HG03025 (cell line): ENCODE measurements around the gene NIPAL1.
A peak's percentile ranks its signal among the peaks of the same experiment; 100 is the strongest.
"Not testable (repeated sequence)": the region's sequence is repeated elsewhere in the genome, so short reads cannot be mapped to it uniquely, and the experiment has no call there.

Experiments
- ATAC-seq: cut with Tn5 transposase; IDR thresholded peaks from one replicate; pipeline ENCODE4 v1.9.1; 2021; ENCODE audit warnings: mild to moderate bottlenecking, moderate library complexity; ENCODE audit not compliant: unreplicated experiment, low FRiP score

NIPAL1 gene

DNA sequence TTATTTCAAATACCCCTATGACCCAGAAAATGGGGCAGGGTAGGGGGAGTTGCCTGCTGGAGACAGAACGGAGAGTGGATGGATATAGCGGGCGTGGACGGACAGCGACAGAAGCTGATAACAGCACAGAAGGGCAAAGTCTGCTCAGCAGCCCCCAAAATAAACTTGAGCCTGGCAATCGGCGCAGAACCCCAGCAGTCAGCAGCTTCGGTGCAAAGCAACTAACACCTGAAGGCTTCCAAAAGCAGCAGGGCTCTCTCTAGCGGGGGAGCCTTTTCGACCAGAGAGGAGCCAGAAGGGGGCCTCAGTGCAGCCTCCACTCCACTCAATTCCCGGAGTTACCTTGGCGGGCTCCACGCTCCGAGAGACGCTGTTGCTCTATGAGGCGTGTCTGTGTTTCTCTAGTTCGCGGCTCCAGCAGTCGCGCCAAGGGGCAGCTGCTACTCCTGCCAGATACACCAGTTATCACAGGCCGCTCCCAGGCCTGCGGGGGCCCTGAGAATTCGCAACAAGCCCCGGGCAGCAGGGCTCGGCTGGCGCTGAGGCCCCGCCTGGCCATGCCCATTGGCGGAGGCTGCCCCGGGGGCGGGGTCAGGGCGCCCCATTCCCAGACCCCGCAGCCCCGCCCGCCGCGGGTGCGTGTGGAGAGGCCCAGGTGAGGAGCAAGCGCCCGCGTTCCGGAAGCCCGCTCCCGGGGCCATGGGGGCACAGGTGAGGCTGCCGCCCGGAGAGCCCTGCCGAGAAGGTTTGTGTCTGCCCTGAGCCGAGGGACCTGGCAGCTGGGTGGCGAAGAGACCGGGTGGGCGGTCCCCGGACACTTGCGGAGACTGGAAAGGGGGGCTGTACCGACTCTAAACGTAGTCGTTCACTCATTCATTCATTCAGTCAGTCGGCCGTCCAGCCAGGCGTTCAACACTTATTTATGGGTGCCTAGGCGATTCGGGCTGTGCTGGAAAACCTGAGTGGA, at the start of gene NIPAL1, which contains the start of gene CNGA1:
Gene NIPAL1 (plus strand): TSS at position 632 of the 967 bp plus-strand sequence. CDS start 68 bp downstream, at position 700.
Gene CNGA1 (minus strand): TSS at position 541 of the 967 bp plus-strand sequence. CDS start 63,992 bp downstream, outside the sequence.
- ATAC-seq: peak; percentile 90

DNA sequence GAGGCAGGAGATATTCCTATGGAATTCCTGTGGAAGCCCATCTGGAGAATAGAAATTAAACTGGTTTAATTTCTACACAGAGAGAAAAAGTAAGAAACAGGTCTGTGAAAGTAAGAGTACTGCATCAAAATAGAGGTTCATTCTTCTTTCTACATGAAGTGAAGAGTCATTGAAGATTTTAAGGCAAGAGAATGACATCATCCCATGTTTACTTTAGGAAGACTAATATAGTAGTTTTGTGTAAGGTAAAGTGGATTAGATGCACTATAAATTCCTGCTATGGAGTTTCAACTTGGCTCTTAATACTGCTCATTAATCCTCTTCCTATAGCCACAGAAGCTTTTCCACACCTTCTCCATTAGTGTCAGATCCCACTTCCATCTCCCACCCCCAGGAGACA, 47.7 kb upstream of the NIPAL1 start:
- no peak for ATAC-seq

DNA sequence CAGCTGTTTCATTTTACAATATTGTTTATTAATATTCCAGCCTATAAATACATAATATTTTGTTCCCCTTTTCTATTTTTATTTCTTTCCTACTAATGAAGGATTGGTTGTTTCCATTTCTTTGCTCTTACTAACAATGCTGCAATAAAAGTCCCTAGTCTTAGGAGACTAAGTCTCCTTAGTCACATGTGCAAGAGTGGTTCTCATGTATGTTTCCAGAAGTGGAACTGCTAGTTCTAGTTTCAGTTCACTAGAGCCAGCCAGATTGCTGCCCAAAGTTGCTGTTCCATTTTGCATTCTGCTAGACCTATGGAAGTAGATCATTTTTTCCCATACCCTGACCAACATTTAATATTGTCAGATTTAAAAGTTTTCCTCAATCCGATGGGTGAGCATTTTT, 44.4 kb upstream of the NIPAL1 start:
- ATAC-seq: peak; percentile 97

DNA sequence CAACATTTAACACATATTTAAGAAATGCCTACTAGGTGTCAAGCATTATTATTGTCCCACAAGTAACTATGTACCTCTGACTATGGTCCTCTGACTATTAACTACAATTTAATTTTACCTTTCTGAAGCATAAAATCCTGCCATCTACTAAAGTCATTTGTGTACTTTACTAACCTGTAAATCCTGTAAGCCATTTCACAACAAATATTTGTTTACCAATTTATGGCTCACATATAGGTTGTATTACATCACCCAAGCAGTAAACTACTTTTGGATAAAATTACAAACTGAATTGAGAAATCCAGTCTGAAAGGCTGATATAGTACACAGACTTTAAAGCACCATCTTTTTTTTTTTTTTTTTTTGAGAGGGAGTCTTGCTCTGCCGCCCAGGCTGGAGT, 43.9 kb upstream of the NIPAL1 start:
- ATAC-seq: no peak

DNA sequence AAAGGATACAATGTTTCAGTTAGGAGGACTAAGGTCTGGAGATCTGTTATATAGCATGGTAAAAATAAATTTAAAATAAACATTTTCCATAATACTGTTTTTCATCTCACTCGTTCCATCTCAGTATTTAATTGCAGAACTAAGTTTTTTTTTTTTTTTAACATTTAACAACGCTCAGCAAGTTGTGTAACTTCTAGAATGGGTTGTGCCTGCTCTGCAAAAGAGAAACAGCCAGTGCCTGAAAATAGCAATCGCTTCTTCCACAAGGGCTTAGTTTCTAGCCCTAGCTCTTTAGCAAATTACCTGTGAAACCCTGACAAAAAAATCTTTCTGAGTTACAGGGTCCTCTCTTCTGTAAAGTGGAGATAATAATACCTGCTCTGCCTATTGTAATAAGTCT, 42.0 kb upstream of the NIPAL1 start:
- ATAC-seq: no peak

DNA sequence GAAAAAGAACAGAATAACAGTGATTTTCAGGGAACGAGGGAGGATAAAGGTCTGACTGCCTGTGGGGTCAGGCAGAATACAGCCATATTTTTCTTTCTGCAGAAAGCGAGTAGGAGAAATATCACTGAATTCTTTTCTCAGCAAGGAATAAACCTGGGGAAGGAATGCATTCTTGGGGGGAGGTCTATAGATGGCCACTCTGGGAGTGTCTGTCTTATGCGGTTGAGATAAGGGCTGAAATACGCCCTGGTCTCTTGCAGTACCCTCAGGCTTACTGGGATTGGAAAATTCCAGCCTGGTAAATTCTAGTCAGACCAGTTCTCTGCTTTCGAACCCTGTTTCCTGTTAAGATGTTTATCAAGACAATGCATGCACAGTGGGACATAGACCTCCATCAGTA, 26.4 kb upstream of the NIPAL1 start:
- ATAC-seq: no peak

DNA sequence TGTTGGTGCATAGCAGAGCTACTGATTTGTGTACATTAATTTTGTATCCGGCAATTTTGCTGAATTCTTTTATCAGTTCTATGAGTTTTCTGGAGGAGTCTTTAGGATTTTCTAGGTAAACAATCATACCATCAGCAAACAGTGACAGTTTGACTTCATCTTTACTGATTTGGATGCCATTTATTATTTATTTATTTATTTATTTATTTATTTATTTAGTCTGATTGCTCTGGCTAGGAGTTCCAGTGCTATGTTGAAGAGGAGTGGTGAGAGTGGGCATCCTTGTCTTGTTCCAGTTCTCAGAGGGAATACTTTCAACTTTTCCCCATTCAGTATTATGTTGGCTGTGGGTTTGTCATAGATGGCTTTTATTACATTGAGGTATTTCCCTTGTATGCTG, 24.1 kb upstream of the NIPAL1 start:
- not testable (repeated sequence) for ATAC-seq

DNA sequence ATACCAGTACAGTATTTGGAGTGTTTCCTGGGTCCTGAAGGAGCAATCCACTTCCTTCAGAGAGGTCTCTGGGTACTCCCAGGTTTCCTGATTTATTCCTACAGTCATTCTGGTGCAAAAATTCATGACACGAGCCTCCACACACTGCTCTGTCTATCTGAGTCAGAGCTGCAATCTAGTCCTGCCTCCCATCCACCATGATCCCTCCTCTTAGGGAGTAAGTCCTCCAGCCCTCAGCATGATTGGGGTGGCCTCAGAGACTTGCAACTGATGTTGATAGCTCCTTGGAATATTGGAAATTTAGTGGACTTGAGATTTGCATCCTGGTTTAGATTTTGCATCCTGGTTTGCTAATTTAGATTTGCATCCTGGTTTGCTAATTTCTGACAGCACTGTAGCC, 20.6 kb upstream of the NIPAL1 start:
- ATAC-seq: no peak

DNA sequence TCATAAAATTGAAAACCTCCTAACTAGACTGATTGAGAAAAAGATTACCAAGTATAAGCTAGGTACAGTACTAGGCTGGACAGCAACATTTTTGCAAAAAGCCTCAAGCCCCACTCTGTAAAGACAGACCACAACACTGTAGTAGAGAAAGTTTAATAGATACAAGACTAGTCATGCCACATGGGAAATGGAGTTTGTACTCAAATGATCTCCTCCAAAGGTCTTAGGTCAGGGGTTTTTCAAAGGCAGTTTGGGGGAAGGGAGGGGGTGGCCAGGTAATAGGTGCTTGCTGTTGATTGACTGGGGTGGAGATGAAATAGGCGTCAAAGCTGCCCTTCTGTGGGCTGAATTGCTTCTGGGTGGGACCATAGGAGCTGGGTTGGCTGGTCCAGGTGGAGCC, 14.3 kb upstream of the NIPAL1 start:
- no peak for ATAC-seq

DNA sequence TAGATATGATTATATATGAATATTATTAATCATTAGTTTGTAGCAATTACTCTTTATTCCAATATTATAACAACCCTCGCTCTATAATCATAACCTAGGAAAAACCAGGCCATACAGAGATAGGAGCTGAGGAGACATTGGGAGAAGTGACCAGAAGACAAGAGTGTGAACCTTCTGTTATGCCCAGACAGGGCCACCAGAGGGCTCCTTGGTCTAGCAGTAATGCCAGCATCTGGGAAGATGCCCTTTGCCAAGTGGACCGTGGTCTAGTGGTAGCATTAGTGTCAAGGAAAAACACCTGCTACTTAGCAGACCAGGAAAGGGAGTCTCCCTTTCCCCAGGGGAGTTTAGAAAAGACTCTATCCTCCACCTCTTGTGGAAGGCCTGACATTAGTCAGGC, 13.0 kb upstream of the NIPAL1 start:
- not testable (repeated sequence) for ATAC-seq

DNA sequence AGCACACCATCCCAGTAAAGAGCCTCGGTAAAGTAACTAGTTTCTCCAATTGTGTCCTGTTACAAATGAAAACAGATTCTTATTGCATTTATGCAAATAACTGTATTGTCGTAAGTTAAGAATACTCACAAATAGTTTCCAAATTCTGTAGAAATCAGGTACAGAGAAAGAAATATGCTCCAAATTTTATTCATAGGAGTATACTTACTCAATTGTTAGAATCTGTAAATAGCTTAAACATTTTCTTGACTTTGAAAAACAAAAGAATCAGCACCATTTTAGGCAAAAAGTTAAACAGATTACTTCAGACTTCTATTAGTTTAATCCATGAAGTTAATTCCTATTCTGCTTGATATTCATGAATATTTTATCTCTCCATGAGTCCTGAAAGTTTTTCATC, 10.8 kb upstream of the NIPAL1 start:
- ATAC-seq: no peak

DNA sequence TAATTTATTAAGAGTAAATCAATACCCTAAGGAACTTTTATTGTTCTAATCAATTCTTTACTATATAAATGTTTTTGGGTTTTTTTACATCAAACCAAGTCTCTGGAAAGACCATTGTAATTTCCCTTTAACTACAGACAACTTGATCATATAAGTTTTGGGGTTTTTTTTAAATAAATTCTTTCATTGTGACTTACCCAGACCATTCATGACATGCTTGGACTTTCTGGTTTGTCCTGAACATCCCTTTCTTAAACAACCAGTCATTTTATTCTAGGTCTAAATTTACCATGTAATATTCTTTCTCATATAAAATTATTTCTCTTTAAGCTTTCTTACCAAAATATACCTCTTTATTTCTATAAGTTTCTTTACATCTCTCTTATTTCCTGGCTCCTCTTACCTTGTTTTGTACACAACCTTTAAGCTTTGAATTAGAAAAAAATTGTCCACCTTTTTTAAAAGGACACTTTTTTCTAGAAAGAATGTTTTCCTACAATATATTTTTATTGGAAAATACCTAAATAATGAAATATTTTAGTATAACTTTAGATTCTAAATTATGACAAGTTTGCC, 8.5 kb upstream of the NIPAL1 start:
- ATAC-seq: no peak

DNA sequence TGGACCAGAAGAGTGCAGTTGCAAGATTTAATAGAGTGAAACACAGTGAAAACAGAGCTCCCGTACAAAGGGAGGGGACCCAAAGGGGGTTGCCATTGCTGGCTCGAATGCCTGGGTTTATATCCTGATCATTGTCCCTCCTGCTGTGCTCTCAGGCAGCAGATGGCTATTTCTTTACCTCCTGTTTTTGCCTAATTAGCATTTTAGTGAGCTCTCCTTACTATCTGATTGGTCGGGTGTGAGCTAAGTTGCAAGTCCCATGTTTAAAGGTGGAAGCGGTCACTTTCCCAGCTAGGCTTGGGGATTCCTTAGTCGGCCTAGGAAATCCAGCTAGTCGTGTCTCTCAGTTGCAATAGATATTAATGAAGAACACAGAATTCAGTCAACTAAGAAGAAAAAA, 5.7 kb upstream of the NIPAL1 start:
- not testable (repeated sequence) for ATAC-seq

DNA sequence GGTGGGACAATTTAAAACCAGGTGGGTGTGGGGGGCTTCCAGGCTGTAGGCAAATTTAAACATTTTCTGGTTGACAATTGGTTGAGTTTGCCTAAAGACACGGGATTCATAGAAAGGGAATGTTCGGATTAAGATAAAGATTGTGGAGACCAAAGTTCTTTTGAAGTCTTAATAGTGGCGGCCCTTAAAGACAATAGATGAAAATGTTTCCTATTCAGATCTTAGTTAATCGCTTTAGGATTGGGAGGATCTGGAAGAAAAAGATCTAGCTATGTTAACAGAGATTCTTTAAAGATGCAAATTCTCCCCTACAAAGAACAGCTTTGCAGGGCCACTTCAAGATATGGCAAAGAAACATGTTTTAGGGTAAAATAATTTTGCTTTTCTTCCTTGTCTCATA, 4.8 kb upstream of the NIPAL1 start:
- ATAC-seq: no peak

DNA sequence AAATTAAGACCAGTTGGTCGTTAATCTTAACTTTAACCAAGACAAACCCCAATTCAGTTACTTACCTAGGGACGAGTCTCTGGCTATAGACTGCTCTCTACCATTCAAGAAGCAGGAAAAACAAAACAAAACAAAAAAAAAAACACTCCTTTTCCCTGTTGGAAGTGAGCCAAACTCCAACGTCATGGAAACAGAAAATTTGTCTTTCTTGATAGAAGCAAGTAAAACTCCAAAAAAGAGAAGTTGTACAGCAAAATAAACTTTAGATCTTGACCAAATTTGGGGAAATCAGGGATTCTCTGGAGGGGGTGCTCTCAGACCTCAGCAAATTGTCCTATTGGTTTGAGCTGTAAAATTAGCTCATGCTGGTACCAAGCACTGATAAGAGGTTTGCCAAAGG, 3.7 kb upstream of the NIPAL1 start:
- no peak for ATAC-seq

DNA sequence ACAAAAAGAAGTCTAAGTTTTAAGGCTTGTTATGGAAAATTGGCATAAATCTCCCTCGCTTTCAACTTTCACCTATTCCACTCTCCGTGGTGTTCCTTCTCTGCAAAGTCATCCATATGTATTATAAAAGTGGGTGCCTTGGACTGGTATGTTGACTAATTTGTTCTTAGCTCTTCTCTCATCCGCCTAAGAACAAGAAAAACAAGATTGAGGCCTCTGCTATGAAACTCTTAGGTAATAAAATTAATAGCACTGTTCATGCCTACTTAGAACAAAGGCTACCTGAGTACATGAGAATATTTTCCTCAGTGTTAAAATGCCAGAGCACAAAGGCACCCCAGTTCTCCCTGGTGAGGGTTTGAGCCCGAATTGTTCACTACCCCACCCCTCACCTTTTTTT, 1.4 kb upstream of the NIPAL1 start:
- no peak for ATAC-seq

DNA sequence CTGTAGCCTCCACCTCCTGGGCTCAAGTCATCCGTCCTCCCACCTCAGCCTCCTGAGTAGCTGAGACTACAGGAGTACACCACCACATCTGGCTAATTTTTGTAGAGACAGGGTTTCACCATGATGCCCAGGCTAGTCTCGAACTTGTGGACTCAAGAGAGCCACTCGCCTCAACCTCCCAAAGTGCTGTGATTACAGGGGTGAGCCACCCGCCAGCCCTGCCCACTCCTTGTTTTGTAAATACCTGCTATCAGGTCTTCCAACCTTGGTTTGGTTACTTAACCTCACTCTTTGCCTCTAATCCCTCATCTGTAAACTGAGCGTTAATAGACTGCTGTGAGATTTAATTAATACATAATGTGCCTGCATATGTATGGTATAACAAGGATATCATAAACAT, 894 bp upstream of the NIPAL1 start:
- no peak for ATAC-seq

DNA sequence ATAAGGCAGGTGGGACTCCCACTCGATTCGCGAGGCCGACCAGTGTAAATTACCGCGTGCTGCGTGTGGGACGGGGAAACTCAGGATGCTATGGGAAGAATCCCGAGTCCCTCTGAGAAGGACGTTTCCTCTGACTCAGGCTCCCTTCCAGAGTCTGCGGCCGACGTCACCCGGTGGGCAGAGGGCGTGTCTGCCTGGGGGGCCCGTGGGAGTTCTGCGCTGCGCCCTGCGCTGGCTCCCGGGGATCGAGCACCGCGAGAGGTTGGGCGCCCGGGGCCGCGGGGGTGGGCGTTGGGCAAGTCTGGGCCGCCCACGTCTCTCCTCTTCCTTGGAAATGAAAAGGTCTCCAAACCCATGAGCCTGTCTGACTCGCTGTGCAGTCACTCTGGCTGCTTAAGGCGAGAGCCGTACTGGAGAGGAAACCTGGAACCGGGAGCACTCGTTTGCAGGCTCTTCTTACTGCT, 568 bp downstream of the NIPAL1 start:
- ATAC-seq: no peak

DNA sequence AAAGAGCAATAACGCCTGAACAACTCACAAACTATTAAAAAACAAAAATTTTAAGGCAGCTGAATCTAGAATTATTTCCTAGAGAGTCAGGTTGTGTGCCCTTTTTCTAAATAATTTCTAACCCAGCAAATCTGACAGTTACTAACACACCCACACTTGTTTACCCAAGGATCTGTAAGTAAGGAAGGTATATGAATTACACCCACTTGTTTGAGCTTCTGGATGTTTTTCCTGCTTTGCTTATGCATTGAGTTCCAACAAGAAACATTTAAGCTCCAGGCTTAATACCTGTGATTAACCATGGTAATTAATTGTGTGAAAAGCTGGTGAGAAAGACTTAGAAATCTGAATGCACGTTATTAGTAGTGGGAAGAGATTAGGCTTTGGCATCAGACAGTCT, 1.5 kb downstream of the NIPAL1 start:
- no peak for ATAC-seq

DNA sequence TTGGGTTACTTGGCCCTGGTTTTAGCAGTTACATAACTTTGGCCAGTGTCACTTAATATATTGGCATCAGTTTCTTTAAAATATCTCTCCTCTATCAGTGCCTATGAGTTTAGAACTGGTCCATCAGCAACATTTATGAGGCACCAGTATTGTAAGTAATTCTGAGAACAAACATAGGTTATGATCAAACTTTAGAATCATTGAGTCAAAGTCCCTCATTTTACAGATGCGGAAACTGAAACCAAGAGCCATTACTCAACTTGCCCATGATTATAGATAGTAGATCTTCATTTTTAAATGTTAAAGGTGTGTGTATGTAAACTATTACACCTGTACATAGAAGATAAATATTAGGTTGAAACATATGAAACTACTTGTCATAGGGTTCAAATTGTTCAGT, 4.5 kb downstream of the NIPAL1 start:
- no peak for ATAC-seq

DNA sequence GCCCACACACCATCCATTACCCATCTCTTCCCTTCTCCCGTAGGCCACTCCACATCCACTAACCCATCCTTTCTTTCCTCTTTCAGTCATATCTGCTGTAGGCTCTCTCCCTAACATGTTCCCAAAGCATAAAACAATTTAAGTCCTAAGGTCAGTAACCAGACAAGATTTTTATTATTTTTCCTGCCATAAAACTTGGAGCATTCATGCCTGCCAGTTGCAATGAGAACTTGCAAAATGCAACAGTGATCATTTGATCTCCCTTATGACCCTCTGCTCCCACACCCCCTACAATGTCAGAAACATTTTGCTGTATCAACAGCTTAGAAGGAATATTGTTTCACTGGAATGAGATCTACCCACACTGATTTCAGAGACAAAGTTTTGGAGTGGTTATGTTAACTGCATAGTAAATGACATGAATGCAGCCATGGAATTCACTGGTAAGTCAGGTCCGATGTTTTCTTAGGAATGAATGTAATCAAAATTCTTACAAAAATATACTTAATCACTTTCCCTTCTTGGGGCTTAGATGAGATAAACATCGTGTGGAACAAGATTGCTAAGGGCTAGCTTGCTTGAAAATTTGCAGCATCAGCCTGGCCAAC, 5.7 kb downstream of the NIPAL1 start:
- ATAC-seq: no peak
